ENCODE measurements around the gene CACNG5. TPM values are rescaled to one million over a fixed set of nuclear protein-coding genes. Genes with fewer than 3 reads are reported as not detected.

Gene CACNG5
- total RNA-seq, 3 donors from 2014 or later, result not detected

GRCh38 chr17:66817750-66818149 lies 17.2 kb upstream of the CACNG5 start:
- TF ChIP-seq POLR2AphosphoS5 (IDR thresholded peaks at IDR 0.05) (no peak), POLR2A (IDR thresholded peaks at IDR 0.05) (no peak), CTCF (IDR thresholded peaks at IDR 0.05) (no peak)

GRCh38 chr17:66819466-66819865 lies 15.5 kb upstream of the CACNG5 start:
- no peaks in the 10 kb centered on the region for H3K4me1 ChIP-seq
- H3K27me3 ChIP-seq, result peaks cover 0 to 2% of the 10 kb centered on the region in 2 donors
- H3K36me3 ChIP-seq, result no peaks in the 10 kb centered on the region
- no peak overlapping the region for H3K27ac ChIP-seq
- DNase-seq (ENCODE audit: low spot score in 2 of 2), result no peak
- no peak for TF ChIP-seq POLR2AphosphoS5 (IDR thresholded peaks at IDR 0.05)
- no peak for TF ChIP-seq POLR2A (IDR thresholded peaks at IDR 0.05)
- TF ChIP-seq CTCF (IDR thresholded peaks at IDR 0.05), result no peak
- peaks cover 0 to 9% of the 10 kb centered on the region in 2 donors for H3K9me3 ChIP-seq
- H3K4me3 ChIP-seq, result no peak overlapping the region
- intact Hi-C loops (cut with DNase I; ENCODE audit: low total_unique reads), result no loop called here

More at GRCh38 chr17:66817750-66818149, 17.2 kb upstream of the CACNG5 start:
- Histone ChIP-seq H3K4me1 (no peaks in the 10 kb centered on the region), H3K27ac (no peak overlapping the region), H3K27me3 (peaks cover 0 to under 1% of the 10 kb centered on the region in 2 donors), H3K4me3 (no peak overlapping the region), H3K9me3 (peaks cover 0 to 9% of the 10 kb centered on the region in 2 donors), H3K36me3 (no peaks in the 10 kb centered on the region)
- DNase-seq (ENCODE audit: low spot score in 2 of 2), result no peak
- intact Hi-C loops (cut with DNase I; ENCODE audit: low total_unique reads), result no loop called here

- intact Hi-C loops (cut with DNase I; ENCODE audit: low total_unique reads), result no loop called here
- no peak for TF ChIP-seq CTCF (IDR thresholded peaks at IDR 0.05)
- no peak for DNase-seq (ENCODE audit: low spot score in 2 of 2)
- Histone ChIP-seq H3K4me1 (no peaks in the 10 kb centered on the region), H3K36me3 (no peaks in the 10 kb centered on the region), H3K9me3 (peaks cover 0 to 9% of the 10 kb centered on the region in 2 donors), H3K4me3 (no peak overlapping the region), H3K27me3 (peaks cover 0 to 7% of the 10 kb centered on the region in 2 donors), H3K27ac (no peak overlapping the region)
Measured at GRCh38 chr17:66822009-66822408, 12.9 kb upstream of the CACNG5 start.

- H3K27ac ChIP-seq, result no peak overlapping the region
- H3K36me3 ChIP-seq, result no peaks in the 10 kb centered on the region
- DNase-seq (ENCODE audit: low spot score in 2 of 2), result no peak
- H3K9me3 ChIP-seq, result no peaks in the 10 kb centered on the region
- H3K4me3 ChIP-seq, result no peak overlapping the region
- no peaks in the 10 kb centered on the region for H3K4me1 ChIP-seq
- no peak for TF ChIP-seq CTCF (IDR thresholded peaks at IDR 0.05)
- TF ChIP-seq POLR2AphosphoS5 (IDR thresholded peaks at IDR 0.05), result no peak
- TF ChIP-seq POLR2A (IDR thresholded peaks at IDR 0.05), result no peak
- peaks cover 0 to 26% of the 10 kb centered on the region in 2 donors for H3K27me3 ChIP-seq
- intact Hi-C loops (cut with DNase I; ENCODE audit: low total_unique reads), result no loop called here
Measured at GRCh38 chr17:66826856-66827255, 8.1 kb upstream of the CACNG5 start.

- Histone ChIP-seq H3K36me3 (no peaks in the 10 kb centered on the region), H3K9me3 (no peaks in the 10 kb centered on the region), H3K4me3 (no peak overlapping the region), H3K4me1 (no peaks in the 10 kb centered on the region), H3K27me3 (peaks cover 0 to 44% of the 10 kb centered on the region in 2 donors), H3K27ac (no peak overlapping the region)
- intact Hi-C loops (cut with DNase I; ENCODE audit: low total_unique reads), result no loop called here
- no peak for TF ChIP-seq POLR2AphosphoS5 (IDR thresholded peaks at IDR 0.05)
- no peak for TF ChIP-seq CTCF (IDR thresholded peaks at IDR 0.05)
- TF ChIP-seq POLR2A (IDR thresholded peaks at IDR 0.05), result no peak
- no peak for DNase-seq (ENCODE audit: low spot score in 2 of 2)
Measured at GRCh38 chr17:66829386-66829864, 5.5 kb upstream of the CACNG5 start.
